ENCODE data around the gene FCHSD1.

Gene FCHSD1

GRCh38 chr5:141636413-141637122 lies 14.7 kb downstream of the FCHSD1 start, which contains the start of the genes HDAC3 and RELL2:
Gene HDAC3 (minus strand): TSS chr5:141636849. CDS start chr5:141636790, 59 bp downstream.
Gene RELL2 (plus strand): TSS chr5:141636997. CDS start chr5:141638226, 1,229 bp downstream.
- TF ChIP-seq, protein P1, sequence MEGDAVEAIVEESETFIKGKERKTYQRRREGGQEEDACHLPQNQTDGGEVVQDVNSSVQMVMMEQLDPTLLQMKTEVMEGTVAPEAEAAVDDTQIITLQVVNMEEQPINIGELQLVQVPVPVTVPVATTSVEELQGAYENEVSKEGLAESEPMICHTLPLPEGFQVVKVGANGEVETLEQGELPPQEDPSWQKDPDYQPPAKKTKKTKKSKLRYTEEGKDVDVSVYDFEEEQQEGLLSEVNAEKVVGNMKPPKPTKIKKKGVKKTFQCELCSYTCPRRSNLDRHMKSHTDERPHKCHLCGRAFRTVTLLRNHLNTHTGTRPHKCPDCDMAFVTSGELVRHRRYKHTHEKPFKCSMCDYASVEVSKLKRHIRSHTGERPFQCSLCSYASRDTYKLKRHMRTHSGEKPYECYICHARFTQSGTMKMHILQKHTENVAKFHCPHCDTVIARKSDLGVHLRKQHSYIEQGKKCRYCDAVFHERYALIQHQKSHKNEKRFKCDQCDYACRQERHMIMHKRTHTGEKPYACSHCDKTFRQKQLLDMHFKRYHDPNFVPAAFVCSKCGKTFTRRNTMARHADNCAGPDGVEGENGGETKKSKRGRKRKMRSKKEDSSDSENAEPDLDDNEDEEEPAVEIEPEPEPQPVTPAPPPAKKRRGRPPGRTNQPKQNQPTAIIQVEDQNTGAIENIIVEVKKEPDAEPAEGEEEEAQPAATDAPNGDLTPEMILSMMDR (IDR thresholded peaks at IDR 0.05; ENCODE audit: low read depth, low read length) = no peak

DNA sequence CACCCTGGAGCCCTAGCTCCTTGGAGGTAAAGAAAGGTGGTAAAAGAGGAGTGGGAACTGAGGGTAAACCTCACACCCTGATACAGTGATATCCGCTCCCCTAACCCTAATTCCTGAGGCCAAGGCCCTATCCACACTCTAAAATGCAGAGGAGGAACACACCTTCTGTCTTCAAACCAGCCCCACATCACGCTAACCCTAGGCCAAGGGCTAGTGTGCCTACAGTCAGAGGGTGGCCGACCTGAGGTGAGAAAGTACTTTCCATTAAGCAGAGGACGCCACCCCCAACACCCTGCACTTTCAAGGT lies 15.2 kb downstream of the FCHSD1 start:
- TF ChIP-seq, protein P1 (IDR thresholded peaks at IDR 0.05; ENCODE audit: low read depth, low read length) = no peak
- H3K4me3 ChIP-seq (ENCODE audit: low read depth, low read length) = peak overlapping the region; percentile 97

More at GRCh38 chr5:141636413-141637122, 14.7 kb downstream of the FCHSD1 start, which contains the start of the genes HDAC3 and RELL2:
- H3K4me3 ChIP-seq (ENCODE audit: low read depth, low read length) = peak within 1 kb of the TSS; percentile 97

DNA sequence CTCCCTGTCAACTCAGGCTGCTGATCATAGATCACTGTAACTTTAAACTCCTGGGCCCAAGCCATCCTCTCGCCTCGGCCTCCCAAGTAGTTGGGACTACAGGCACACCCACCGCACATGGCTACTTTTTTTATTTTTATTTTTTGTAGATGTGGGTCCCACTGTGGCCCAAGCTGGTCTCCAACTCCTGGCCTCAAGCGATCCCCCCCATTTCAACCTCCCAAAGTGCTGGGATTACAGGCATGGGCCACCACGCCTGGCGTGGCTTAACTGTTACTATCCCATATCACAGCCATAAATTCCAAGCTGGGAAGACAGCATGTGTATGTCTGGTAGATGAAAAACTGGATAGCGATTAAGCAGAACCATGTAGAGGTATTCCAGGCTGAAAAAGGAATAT lies 15.6 kb downstream of the FCHSD1 start:
- TF ChIP-seq, protein P1 (IDR thresholded peaks at IDR 0.05; ENCODE audit: low read depth, low read length) = no peak
- peak overlapping the region; percentile 97 for H3K4me3 ChIP-seq (ENCODE audit: low read depth, low read length)

DNA sequence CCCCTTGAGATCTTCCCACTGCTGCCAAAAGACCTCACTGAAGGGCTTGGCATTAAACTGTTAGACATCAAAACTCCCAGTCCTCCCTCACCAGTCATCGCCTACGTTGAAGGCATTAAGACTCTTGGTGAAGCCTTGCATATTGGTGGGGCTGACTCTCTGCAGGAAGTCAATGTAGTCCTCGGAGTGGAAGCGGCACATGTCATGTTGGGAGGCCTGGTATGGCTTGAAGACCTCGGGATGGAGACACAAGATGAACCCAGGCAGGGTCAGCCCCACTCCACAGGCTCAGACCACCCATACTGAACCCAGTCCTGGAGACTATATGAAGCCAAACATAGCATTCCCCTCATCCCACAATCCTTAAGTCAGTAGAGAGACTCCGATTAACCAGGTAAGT lies 16.5 kb downstream of the FCHSD1 start:
- no peak overlapping the region for H3K4me3 ChIP-seq (ENCODE audit: low read depth, low read length)
- TF ChIP-seq, protein P1 (IDR thresholded peaks at IDR 0.05; ENCODE audit: low read depth, low read length) = no peak

- H3K4me3 ChIP-seq (ENCODE audit: low read depth, low read length) = no peak overlapping the region
- TF ChIP-seq, protein P1 (IDR thresholded peaks at IDR 0.05; ENCODE audit: low read depth, low read length) = no peak
These were observed 17.2 kb downstream of the FCHSD1 start for GRCh38 chr5:141633871-141634561.

GRCh38 chr5:141632650-141633049 lies 18.6 kb downstream of the FCHSD1 start:
- TF ChIP-seq, protein P1 (IDR thresholded peaks at IDR 0.05; ENCODE audit: low read depth, low read length) = no peak
- H3K4me3 ChIP-seq (ENCODE audit: low read depth, low read length) = no peak overlapping the region

- TF ChIP-seq, protein P1 (IDR thresholded peaks at IDR 0.05; ENCODE audit: low read depth, low read length) = no peak
These were observed 20.6 kb downstream of the FCHSD1 start for GRCh38 chr5:141630570-141631140.

More at GRCh38 chr5:141630570-141631140, 20.6 kb downstream of the FCHSD1 start:
- H3K4me3 ChIP-seq (ENCODE audit: low read depth, low read length) = no peak overlapping the region

Measured in WI38 (cell line).